ENCODE data around the gene CMAS. TPM values are rescaled to one million over a fixed set of nuclear protein-coding genes. Genes with fewer than 3 reads are reported as not detected.

Gene CMAS
- total and polyA plus RNA-seq, 2 of the 8 experiments (the other 6 are each of a cell fraction or from before 2014, with no cell fraction given): 13.2 to 59.8 TPM

- TF ChIP-seq KDM5A (IDR thresholded peaks at IDR 0.05; ENCODE audit: low read length): no peak
- no peak for TF ChIP-seq CREB1 (IDR thresholded peaks at IDR 0.05)
- TF ChIP-seq NRF1 (IDR thresholded peaks at IDR 0.05; ENCODE audit: low read depth, low read length): no peak
- no peak for TF ChIP-seq GABPA (IDR thresholded peaks at IDR 0.05; ENCODE audit: borderline replicate concordance, insufficient read depth, low read length)
- TF ChIP-seq SP4 (IDR thresholded peaks at IDR 0.05; ENCODE audit: low read length): no peak
- TF ChIP-seq KDM1A (IDR thresholded peaks at IDR 0.05; ENCODE audit: borderline replicate concordance, low read length): no peak
- no peak for TF ChIP-seq FOSL1 (IDR thresholded peaks at IDR 0.05; ENCODE audit: insufficient read depth, low read depth, low read length)
Measured at GRCh38 chr12:22103418-22103817, 57.4 kb downstream of the CMAS start (continued).
